Measurements from ENCODE around the gene MCL1.
A peak's percentile ranks its signal among the peaks of the same experiment; 100 is the strongest.

Gene MCL1

DNA sequence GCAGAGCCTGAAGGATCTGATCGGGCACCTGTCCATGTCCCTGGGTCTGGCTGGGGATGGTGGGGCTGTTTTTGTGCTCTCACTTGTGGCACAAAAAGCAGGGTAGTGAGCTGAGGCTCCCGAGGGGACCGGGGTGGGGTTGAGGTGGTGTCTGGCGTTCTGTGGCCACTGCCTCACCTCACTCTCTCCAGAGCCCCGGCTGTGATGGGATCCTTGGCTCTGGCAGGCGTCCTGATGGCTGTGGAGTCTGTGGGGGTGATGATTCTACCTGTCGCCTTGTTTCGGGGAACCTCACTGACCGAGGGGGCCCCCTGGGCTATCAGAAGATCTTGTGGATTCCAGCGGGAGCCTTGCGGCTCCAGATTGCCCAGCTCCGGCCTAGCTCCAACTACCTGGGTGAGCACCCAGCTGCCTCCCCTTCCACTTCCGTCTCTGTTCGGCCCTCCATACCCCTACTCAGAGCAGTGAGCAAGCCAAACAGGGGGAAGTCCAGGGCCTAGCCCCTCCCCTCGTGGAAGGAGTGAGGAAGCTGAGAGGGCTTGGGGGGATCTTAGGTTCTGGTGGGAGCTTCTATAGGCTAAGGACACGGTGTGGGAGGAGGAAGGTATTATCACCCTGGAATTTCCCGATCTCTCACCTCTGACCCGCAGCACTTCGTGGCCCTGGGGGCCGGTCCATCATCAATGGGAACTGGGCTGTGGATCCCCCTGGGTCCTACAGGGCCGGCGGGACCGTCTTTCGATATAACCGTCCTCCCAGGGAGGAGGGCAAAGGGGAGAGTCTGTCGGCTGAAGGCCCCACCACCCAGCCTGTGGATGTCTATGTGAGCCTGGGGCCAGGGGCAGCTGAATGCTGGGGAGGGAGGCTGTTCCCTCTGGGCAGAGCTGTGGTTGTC, 23.2 kb downstream of the MCL1 start:
- DNase-seq = no peak

DNA sequence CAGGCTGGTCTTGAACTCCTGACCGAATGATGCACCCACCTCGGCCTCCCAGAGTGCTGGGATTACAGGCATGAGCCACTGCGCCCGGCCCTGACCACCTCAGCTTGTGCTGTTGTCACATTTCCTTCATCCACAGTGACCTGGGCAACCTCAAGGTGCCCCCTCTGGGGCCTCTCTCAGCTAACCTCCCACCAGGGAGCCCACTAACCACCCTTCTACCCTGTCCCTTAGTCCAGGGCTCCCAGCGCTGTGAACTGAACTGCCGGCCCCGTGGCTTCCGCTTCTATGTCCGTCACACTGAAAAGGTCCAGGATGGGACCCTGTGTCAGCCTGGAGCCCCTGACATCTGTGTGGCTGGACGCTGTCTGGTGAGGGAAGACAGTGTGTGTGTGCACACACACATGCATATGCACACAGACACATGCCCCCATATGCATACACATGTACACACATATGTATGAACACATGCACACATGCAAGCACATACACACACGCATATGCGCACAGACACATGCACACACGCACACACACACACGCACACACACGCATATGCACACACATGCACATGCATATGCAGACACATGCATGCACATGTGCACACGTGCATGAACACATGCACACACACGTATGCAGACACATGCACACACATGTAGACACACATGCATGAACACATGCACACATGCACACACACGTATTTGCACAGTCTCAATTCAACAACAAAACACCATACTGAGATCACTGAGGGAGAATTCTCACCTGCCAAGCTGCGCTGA, 24.0 kb downstream of the MCL1 start:
- no peak for DNase-seq

GRCh38 chr1:150554086-150554452, 25.3 kb downstream of the MCL1 start:
- no peak for DNase-seq

DNA sequence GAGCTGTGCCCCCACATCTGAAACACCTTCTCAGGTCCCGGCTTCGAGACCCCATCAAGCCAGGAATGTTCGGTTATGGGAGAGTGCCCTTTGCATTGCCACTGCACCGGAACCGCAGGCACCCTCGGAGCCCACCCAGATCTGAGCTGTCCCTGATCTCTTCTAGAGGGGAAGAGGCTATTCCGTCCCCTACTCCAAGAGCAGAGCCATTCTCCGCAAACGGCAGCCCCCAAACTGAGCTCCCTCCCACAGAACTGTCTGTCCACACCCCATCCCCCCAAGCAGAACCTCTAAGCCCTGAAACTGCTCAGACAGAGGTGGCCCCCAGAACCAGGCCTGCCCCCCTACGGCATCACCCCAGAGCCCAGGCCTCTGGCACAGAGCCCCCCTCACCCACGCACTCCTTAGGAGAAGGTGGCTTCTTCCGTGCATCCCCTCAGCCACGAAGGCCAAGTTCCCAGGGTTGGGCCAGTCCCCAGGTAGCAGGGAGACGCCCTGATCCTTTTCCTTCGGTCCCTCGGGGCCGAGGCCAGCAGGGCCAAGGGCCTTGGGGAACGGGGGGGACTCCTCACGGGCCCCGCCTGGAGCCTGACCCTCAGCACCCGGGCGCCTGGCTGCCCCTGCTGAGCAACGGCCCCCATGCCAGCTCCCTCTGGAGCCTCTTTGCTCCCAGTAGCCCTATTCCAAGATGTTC, 25.9 kb downstream of the MCL1 start:
- no peak for DNase-seq

DNA sequence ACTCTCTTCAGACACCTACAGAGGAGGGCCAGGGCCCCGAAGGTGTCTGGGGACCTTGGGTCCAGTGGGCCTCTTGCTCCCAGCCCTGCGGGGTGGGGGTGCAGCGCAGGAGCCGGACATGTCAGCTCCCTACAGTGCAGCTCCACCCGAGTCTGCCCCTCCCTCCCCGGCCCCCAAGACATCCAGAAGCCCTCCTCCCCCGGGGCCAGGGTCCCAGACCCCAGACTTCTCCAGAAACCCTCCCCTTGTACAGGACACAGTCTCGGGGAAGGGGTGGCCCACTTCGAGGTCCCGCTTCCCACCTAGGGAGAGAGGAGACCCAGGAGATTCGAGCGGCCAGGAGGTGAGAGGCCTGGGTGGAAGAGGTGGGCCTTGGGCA, 26.5 kb downstream of the MCL1 start:
- no peak for DNase-seq

DNA sequence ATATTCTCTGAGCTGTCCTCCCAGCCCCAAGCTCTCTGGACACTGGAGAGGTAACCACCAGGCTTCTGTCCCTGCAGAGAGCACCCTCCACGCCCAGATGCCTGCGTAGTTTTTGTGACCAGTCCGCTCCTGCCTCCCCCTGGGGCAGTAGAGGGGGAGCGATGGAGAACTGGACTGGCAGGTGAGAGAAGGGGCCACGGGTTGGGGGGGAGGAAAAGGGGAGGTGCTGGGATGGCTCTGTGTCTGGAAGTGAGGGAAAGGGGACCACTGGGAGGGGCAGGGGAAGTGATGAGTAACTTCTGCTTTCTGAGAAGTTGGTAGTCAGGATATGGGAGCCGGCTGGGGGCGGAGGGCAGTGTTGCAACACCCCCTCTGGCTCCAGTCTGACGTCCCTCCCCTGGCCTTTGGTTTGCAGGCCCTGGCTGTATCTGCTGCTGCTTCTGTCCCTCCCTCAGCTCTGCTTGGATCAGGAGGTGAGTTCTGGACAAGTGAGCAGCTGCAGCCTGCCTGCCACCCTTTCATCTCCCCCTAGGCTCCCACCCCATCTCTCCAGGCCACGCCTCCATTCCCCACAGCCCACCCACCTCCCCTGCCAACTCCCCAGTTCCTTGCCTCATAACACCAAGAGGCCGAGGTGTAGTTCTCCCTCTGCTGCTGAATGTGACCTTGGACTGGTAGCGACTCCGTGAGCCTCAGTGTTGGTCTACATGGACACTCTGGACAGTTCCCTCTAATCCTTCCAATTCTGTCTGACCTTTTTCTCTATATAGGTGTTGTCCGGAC, 27.1 kb downstream of the MCL1 start:
- peak; percentile 95 for DNase-seq

GRCh38 chr1:150551784-150552127, 27.7 kb downstream of the MCL1 start:
- DNase-seq = no peak

GRCh38 chr1:150551051-150551783, 28.2 kb downstream of the MCL1 start:
- peak; percentile 65 for DNase-seq

DNA sequence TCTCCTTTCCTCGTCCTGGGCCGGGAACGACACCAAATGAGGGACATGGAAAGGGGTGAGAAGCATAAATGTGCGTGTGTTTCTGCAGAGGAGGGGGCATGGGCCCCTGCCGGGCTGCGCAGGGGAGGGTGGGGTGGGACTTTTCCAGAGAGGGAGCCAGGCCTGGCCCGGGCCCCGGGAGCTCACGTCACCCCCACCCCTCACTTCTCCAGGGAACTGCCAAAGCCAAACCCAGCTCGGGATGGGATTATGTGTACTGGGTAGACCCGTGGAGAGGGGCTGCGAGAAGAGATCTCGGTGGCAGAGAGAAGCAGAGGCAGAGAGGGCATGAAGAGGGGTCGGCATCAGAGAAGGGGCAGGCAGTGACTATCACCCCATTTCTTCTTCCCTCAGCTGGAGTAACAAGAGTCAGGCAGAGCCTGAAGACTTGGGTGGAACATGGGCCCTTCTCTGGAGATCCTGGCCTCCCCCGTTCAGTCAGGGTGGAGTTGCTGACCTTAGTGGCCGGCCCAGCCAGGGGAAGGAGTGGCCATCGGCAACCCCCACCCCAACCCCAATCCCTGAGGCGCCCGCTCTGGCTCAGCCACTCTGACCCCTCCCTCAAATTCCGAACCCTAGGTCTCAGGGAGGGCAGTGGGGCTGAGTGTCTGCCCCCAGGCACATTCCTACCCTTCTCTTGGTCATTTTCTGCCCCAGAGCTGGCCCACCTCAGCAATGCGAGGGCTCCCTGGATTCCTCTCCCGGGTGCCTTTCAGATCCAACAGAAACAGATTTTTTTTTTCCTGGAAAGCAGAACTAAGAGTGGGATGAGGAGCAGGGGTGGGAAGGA, 29.0 kb downstream of the MCL1 start:
- DNase-seq = no peak

GRCh38 chr1:150549496-150550221, 29.8 kb downstream of the MCL1 start:
- no peak for DNase-seq

DNA sequence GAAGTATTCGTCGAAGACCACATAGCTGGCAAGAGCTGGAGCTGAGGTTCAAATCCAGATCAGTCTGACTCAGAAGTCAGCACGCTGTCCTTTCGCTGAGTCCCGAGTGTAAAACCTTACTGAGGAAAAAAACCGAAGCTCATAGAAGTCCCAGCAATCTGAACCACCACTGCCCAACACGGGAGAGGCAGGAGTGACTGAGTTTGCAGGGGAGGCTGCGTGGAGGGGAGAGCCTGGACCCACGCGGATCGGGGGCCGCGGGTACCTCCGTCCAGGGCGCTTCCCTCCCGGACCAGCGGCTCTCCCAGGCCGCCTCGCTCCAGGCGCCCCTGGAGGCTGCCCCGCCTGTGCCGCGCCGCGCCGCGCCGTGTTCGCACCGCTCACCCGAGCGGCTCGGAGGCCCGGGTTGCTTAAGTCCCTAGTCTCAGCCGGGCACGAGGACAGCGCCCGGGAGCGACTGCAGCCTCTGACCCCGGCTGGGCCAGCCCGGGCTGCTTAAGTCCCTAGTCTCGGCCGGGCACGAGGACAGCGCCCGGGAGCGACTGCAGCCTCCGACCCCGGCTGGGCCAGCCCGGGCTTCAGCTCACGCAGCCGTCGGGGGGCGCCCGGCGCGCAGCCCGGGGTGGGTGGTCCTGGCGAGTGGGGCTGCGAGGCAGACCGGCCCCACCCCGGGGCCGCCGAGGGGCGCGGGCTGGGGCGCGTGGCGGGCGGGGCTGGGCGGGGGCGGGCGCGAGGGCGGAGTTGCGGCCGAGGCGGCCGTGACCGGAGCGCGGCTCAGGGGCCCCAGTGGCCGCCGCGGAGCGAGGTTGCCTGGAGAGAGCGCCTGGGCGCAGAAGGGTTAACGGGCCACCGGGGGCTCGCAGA, 30.5 kb downstream of the MCL1 start, which contains the start of gene ADAMTSL4:
Gene ADAMTSL4 (plus strand): TSS at position 777 of the 864 bp plus-strand sequence. CDS start 2,881 bp downstream, outside the sequence.
- DNase-seq = peak; percentile 77

- no peak for DNase-seq
Measured at GRCh38 chr1:150548324-150548631, 31.1 kb downstream of the MCL1 start.

GRCh38 chr1:150546294-150546937, 33.0 kb downstream of the MCL1 start:
- DNase-seq = no peak

- DNase-seq = no peak
Measured at GRCh38 chr1:150545486-150546032, 33.9 kb downstream of the MCL1 start.

- DNase-seq = no peak
Measured at GRCh38 chr1:150544204-150544603, 35.2 kb downstream of the MCL1 start.

- no peak for DNase-seq
Measured at GRCh38 chr1:150543500-150544143, 35.8 kb downstream of the MCL1 start.

DNA sequence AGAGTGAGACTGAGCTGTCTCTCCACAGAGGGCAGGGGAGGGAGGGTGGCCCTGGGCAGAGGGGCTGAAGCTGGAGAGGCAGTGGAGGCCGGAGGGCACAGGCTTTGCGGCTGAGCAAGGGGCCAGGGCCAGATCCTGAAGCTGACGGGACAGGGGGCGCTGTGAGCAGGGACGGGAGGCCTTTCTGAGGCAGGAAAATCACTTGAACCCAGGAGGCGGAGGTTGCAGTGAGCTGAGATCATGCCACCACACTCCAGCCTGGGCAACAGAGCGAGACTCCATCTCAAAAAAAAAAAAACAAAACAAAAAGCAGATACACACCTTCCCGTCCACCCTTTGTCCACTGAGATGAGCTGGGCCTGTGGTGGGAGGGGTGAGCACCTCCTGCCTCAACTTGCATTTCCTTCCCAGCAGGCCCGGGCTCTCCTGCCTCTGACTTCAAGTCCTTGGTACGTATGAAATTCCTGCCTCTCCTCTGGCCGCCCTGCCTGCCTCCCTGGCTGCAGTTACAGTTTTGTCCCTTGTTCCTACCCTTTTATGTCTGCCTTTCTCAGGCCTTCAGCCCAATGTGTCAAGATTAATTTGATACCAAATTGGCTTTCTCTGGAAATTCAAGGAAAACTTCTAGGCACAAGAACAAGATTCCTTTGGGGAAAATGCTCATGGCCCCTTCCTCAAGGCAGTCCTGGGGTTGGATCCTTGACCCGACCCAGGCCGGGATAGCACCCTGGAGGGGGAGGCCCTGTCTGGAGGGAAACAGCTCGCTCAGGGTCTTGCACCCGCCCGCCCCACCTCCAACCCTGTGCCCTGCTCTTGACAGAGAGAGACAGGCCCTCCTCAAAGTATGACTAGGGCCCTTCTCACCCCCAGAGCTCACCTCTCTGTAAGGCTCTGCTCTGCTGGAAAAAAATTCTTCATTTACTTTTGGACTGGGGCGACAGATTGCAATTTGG, 41.4 kb downstream of the MCL1 start:
- DNase-seq = no peak
